ENCODE results near the gene CASS4. TPM values are rescaled to one million over a fixed set of nuclear protein-coding genes. Genes with fewer than 3 reads are reported as not detected.

Gene CASS4
- total RNA-seq, 1 experiment from 2014 or later, result not detected

DNA sequence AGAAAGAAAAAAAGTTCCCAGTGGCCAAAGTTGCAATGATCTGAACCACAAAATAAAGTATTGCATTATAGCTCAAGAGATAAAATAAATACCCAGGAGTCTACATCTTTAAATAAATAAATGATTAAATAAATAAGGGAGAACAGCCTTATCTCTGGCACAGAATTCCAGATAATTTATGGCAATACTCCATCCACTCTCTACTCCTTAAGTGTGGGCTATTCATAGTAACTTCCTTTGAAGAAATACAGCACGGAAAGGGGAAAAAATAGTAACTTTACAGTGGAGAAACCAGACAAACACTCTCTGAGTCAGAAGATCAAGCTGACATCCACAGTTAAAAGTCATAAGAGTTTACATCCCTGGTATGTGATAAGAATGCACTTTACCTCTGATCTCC lies 31.7 kb upstream of the CASS4 start:
- DNase-seq, result no peak
- Histone ChIP-seq H3K79me1 (ENCODE audit: insufficient read depth, low read depth, low read length, poor library complexity, severe bottlenecking) (peaks cover 25% of the 10 kb centered on the region), H3K4ac (ENCODE audit: low read depth, low read length) (no peak overlapping the region), H4K8ac (replicated peaks; ENCODE audit: insufficient read length, low read depth, low read length) (no peak overlapping the region), H3K79me2 (ENCODE audit: insufficient read depth, low read length) (peaks cover 5% of the 10 kb centered on the region; the same call in 1 of the 2 replicates), H2BK5ac (ENCODE audit: insufficient read length, low read length) (no peak overlapping the region), H3K56ac (ENCODE audit: insufficient read length, low read depth, low read length) (no peak overlapping the region), H2AK5ac (ENCODE audit: insufficient read length, low read length) (no peak overlapping the region), H3K9me3 (ENCODE audit: control insufficient read depth, low read depth, low read length) (no peaks in the 10 kb centered on the region), H4K5ac (ENCODE audit: insufficient read length, low read depth, low read length) (no peak overlapping the region), H3K4me2 (ENCODE audit: insufficient read depth, insufficient read length, low read length) (no peak overlapping the region), H3K4me1 (ENCODE audit: insufficient read depth, low read length) (no peaks in the 10 kb centered on the region), H4K91ac (ENCODE audit: insufficient read length, low read depth, low read length) (no peak overlapping the region), H2AFZ (ENCODE audit: low read length) (no peak overlapping the region), H4K20me1 (ENCODE audit: control insufficient read depth, insufficient read depth, insufficient read length) (no peaks in the 10 kb centered on the region), H3K23ac (ENCODE audit: insufficient read length, low read depth, low read length) (no peak overlapping the region), H3K27ac (ENCODE audit: insufficient read length, low read depth, low read length) (no peak overlapping the region), H3K18ac (ENCODE audit: insufficient read length, low read depth, low read length) (no peak overlapping the region), H3K14ac (ENCODE audit: insufficient read depth, low read length) (no peak overlapping the region), H3K27me3 (ENCODE audit: insufficient read depth, low read length) (no peaks in the 10 kb centered on the region), H2BK12ac (ENCODE audit: insufficient read length, low read depth, low read length) (no peak overlapping the region), H3K23me2 (ENCODE audit: insufficient read length, low read depth, low read length, poor library complexity, severe bottlenecking) (no peaks in the 10 kb centered on the region), H3T11ph (ENCODE audit: low read length) (no peak overlapping the region), H3K9ac (ENCODE audit: extremely low read depth, insufficient read length, low read length) (no peak overlapping the region), H2BK120ac (ENCODE audit: low read depth, low read length, poor library complexity, severe bottlenecking) (no peak overlapping the region), H2BK15ac (ENCODE audit: low read depth, low read length) (no peak overlapping the region), H2BK20ac (ENCODE audit: low read depth, low read length, poor library complexity, severe bottlenecking) (no peak overlapping the region)
- Mint-ChIP-seq H3K4me3 (no peak overlapping the region), H3K9me3 (no peaks in the 10 kb centered on the region), H3K4me1 (peaks cover 7 to 8% of the 10 kb centered on the region in 2 experiments; a peak in 2 of 4 replicates), H3K27me3 (ENCODE audit: low read depth) (no peaks in the 10 kb centered on the region), H3K27ac (no peak overlapping the region), H3K36me3 (ENCODE audit: insufficient read depth in 1 of 3, low read depth in 3 of 3) (peaks cover 62 to 91% (median 89%) of the 10 kb centered on the region in 3 experiments)
- WGBS (ENCODE audit: extremely low coverage, insufficient read length, low lambda C conversion rate), result no CpG with 5 or more reads among the region's 1 CpG
- TF ChIP-seq, protein P1, sequence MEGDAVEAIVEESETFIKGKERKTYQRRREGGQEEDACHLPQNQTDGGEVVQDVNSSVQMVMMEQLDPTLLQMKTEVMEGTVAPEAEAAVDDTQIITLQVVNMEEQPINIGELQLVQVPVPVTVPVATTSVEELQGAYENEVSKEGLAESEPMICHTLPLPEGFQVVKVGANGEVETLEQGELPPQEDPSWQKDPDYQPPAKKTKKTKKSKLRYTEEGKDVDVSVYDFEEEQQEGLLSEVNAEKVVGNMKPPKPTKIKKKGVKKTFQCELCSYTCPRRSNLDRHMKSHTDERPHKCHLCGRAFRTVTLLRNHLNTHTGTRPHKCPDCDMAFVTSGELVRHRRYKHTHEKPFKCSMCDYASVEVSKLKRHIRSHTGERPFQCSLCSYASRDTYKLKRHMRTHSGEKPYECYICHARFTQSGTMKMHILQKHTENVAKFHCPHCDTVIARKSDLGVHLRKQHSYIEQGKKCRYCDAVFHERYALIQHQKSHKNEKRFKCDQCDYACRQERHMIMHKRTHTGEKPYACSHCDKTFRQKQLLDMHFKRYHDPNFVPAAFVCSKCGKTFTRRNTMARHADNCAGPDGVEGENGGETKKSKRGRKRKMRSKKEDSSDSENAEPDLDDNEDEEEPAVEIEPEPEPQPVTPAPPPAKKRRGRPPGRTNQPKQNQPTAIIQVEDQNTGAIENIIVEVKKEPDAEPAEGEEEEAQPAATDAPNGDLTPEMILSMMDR (conservative IDR thresholded peaks at IDR 0.05), result no peak
